Femur (tissue), 1 donor: ENCODE results near the gene MMUT.
"Not testable (repeated sequence)": the region's sequence is repeated elsewhere in the genome, so short reads cannot be mapped to it uniquely, and the experiment has no call there.

Experiments
- DNase-seq: peaks from one replicate; pipeline ENCODE4 v3.0.0-alpha.2; 2017

The MMUT gene

GRCh38 chr6:49462927-49463611 is at the start of gene MMUT, which contains the start of gene CENPQ:
Gene MMUT (minus strand): TSS chr6:49463253. CDS start chr6:49459466, 3,787 bp downstream.
Gene CENPQ (plus strand): TSS chr6:49463370. CDS start chr6:49470177, 6,807 bp downstream.
- peak; percentile 96 for DNase-seq

- no peak for DNase-seq
Measured at GRCh38 chr6:49509342-49509741, 46.3 kb upstream of the MMUT start.

DNA sequence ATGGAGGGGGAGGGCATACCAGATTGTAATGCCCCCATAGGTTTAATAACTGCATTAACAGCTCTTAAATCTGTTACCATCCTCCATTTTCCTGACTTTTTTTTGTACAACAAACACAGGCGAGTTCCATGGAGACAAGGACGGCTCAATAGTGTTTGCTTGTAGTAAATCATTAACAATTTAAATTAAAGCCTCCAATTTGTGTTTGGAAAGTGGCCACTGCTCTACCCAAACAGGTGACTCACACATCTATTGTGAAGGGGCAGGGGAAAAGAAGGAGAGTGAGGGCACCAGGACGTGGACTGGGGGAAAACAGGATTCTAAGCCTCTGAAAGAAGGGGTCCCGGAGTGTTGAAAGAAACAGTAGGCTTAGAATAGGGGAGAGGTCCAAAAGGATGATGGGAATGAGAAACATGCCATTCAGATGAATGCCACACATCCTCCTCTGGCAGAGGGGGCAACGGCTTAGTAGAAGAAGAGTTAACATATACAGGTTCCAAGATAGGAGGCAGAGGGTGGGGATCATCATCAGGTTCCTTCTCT is 43.6 kb upstream of the MMUT start:
- no peak for DNase-seq

- DNase-seq, result no peak
Measured at GRCh38 chr6:49504666-49505065, 41.6 kb upstream of the MMUT start.

GRCh38 chr6:49499623-49500022 is 36.6 kb upstream of the MMUT start, which contains the start of gene GLYATL3:
Gene GLYATL3 (plus strand): TSS chr6:49499923. CDS start chr6:49511991, 12,068 bp downstream.
- DNase-seq, result no peak

DNA sequence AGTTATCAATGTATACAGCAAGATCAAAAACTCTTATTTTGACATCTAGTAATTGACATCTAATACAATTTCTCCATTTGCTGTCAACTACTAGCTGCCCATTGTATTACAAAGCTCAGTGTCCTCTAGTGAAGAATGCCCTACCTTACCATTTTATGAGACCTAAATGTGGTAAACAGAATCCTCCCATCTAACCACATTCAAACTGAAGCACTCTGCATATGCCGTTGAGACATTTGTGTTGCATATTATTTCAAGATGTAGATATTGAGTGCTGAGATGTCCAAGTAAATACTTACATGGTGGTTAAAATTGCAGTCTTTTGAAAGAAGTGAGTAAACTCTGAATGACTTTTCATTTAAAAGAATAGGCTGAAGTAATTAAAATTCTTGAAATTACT is 36.1 kb upstream of the MMUT start:
- DNase-seq, result no peak

DNA sequence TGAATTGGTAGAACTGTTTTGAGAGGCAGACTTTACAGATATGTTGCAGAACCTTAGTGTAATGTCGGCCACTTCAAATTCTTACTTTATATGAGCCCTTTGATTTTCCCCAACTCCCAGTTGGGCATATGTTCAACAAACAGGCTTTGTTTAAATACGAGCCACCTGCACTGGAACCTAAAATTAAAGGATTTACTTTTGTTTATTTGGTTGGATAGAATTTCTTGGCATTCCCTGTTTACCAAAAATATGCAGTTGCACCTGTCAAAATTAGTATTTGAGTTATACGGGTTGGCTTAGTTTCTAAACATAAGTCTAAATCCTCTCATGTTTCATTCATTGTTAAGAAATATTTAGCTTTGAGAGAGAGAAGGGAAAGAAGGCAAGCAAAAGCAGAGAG is 34.3 kb upstream of the MMUT start:
- no peak for DNase-seq

DNA sequence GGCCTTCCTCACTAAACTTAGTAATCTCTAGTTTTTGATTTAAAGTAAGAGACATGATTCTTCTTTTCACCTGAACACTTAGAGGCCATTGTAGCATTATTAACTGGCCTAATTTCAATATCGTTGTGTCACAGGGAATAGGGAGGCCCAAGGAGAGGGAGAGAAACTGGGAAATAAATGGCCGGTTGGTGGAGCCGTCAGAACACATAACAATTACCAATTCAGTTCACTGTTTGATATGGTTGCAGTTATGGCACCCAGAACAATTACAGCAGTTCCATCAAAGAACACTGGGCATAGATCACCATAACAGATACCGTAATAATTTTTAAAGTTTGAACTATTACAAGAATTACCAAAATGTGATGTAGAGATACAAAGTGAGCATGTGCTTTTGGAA is 27.6 kb upstream of the MMUT start:
- no peak for DNase-seq

DNA sequence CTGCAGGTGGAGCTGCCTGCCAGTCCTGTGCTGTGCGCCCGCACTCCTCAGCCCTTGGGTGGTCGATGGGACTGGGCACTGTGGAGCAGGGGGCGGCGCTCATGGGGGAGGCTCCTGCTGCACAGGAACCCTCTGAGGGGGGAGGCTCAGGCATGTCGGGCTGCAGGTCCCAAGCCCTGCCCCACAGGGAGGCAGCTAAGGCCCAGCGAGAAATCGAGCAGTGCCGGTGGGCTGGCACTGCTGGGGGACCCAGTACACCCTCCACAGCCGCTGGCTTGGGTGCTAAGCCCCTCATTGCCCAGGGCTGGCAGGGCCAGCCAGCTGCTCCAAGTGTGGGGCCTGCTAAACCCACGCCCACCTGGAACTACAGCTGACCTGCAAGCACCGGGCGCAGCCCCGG is 20.3 kb upstream of the MMUT start:
- DNase-seq, result not testable (repeated sequence)

GRCh38 chr6:49481846-49482245 is 18.8 kb upstream of the MMUT start:
- DNase-seq, result not testable (repeated sequence)

- DNase-seq, result no peak
Measured at GRCh38 chr6:49479308-49479970, 16.4 kb upstream of the MMUT start.

- not testable (repeated sequence) for DNase-seq
Measured at GRCh38 chr6:49476564-49476963, 13.5 kb upstream of the MMUT start.

- DNase-seq, result no peak
Measured at GRCh38 chr6:49468042-49468441, 5.0 kb upstream of the MMUT start.

DNA sequence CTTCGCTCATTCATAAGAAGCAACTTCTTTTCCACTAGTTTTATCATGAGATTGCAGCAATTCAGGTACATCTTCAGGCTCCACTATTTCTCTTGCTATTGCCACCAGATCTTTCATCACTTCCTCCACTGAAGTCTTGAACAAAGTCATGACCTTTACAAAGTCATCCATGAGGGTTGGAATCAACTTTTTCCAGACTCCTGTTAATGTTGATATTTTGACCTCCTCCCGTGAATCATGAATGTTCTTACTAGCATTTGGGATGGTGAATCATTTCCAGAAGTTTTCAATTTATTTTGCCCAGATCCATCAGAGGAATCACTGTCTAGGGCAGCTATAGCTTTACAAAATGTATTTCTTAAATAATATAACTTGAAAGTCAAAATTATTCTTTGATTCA is 1.6 kb upstream of the MMUT start:
- DNase-seq, result no peak

- DNase-seq, result no peak
Measured at GRCh38 chr6:49463612-49463967, 537 bp upstream of the MMUT start.

GRCh38 chr6:49462599-49462926 is 490 bp downstream of the MMUT start:
- DNase-seq, result no peak

DNA sequence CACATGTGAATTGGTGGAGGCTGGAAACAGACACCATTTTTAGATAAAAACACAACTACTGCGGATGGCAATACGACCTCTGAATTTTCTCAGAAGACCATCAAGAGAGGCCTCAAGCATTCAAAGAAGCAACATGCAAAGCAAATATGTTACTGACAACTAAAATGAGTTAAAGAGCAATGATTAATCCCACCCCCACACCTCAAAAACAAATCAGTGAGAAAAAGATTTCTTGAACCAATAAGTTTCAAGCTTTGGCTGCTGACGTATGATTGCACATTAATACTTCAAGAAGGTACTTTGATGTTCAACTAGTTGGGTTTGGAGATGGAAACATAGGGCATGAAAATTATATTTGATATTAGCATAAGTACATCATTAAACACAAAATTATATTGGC is 982 bp downstream of the MMUT start:
- DNase-seq, result no peak

GRCh38 chr6:49457771-49458170 is 5.3 kb downstream of the MMUT start:
- DNase-seq, result no peak

DNA sequence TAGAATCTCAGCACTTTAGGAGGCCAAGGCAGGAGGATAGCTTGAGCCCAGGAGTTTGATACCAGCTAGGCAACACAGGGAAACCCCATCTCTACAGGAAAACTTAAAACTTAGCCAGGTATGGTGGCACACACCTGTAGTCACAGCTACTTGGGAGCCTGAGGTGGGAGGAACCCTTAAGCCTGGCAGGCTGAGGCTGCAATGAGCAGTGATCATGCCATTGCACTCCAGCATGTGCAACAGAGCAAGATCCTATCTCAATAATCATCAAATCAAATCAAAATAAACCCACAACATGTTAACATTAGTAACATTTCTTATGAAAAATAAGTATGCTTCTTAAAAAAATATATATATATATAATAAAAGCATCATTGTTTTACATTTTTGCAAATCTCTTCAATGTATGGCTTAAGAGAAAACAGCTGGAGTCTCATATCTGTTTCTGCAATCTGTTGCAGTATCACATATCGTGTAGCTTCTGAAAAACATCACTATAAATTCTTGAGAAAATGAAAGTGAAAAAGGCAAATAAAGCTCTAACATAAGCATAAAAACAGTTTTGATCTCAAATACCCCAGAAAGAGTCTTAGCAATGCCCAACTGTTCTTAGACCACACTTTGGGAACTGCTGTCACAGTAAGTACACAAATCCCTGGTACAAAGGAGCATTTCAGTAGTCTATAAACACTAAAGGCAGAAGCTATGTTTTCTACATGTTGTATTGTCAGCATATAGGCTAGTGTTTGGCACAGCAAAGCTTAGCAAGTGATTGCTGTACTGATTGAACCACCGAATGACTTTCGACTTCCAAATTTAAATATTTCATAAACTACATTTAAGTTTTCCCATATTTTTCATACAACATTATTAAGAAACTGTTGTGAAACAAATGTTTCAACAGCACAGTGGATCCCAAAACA is 8.0 kb downstream of the MMUT start:
- no peak for DNase-seq

- no peak for DNase-seq
Measured at GRCh38 chr6:49453221-49453620, 9.8 kb downstream of the MMUT start.

DNA sequence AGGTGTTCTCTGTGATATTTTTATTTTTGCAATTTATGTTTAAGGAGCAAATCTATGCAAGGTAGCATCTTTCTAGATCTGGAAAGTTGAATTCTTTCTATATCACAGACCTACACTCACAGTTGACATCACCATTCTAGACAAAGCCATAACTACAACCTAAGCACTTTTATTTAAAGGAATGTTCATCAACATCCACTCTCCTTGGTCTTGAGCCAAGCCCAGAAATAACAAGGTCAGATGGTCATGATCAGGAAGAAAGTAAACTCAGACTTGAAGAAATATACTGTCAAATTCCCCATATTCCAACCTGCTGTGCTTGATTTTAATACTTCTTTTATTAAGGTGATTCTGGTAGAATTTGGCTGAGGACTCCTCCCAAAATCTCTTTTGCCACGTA is 32.2 kb downstream of the MMUT start:
- no peak for DNase-seq

- no peak for DNase-seq
Measured at GRCh38 chr6:49430187-49430586, 32.9 kb downstream of the MMUT start.

- no peak for DNase-seq
Measured at GRCh38 chr6:49423817-49424216, 39.2 kb downstream of the MMUT start.
